NCI-H1417 treated with DMSO at 0.1 percent for 48 hours (cell line): ENCODE measurements around the gene OR6N2.

Experiments
- DNase-seq: peaks from one replicate; lab custom pipeline; 2025; lab: John Stamatoyannopoulos, UW

OR6N2 gene

GRCh38 chr1:158781104-158781503 is at the start of gene OR6N2:
OR6N2 (minus strand) TSS chr1:158781204; CDS start chr1:158777635, 3,569 bp downstream.
- DNase-seq, result no peak

GRCh38 chr1:158830074-158830677 is 49.2 kb upstream of the OR6N2 start:
- DNase-seq, result no peak

- no peak for DNase-seq
Measured at GRCh38 chr1:158821723-158822122, 40.7 kb upstream of the OR6N2 start.

GRCh38 chr1:158819461-158820443 is 38.7 kb upstream of the OR6N2 start:
- no peak for DNase-seq

- DNase-seq, result no peak
Measured at GRCh38 chr1:158818975-158819431, 38.0 kb upstream of the OR6N2 start.

- no peak for DNase-seq
Measured at GRCh38 chr1:158818560-158818959, 37.6 kb upstream of the OR6N2 start.

- no peak for DNase-seq
Measured at GRCh38 chr1:158814970-158815369, 34.0 kb upstream of the OR6N2 start.

- no peak for DNase-seq
Measured at GRCh38 chr1:158813164-158813563, 32.2 kb upstream of the OR6N2 start.

- DNase-seq, result no peak
Measured at GRCh38 chr1:158812336-158812735, 31.3 kb upstream of the OR6N2 start.

- DNase-seq, result no peak
Measured at GRCh38 chr1:158810311-158810710, 29.3 kb upstream of the OR6N2 start.

- DNase-seq, result no peak
Measured at GRCh38 chr1:158809862-158810261, 28.9 kb upstream of the OR6N2 start.

GRCh38 chr1:158809256-158809655 is 28.3 kb upstream of the OR6N2 start:
- DNase-seq, result no peak

- DNase-seq, result no peak
Measured at GRCh38 chr1:158806916-158807536, 26.0 kb upstream of the OR6N2 start.

- no peak for DNase-seq
Measured at GRCh38 chr1:158803678-158804077, 22.7 kb upstream of the OR6N2 start.

- DNase-seq, result no peak
Measured at GRCh38 chr1:158801396-158801795, 20.4 kb upstream of the OR6N2 start.

GRCh38 chr1:158800526-158800925 is 19.5 kb upstream of the OR6N2 start:
- no peak for DNase-seq

- DNase-seq, result no peak
Measured at GRCh38 chr1:158799689-158800088, 18.7 kb upstream of the OR6N2 start.

- DNase-seq, result no peak
Measured at GRCh38 chr1:158798531-158798930, 17.5 kb upstream of the OR6N2 start.

GRCh38 chr1:158794247-158794646 is 13.2 kb upstream of the OR6N2 start:
- DNase-seq, result no peak

- DNase-seq, result no peak
Measured at GRCh38 chr1:158793604-158794003, 12.6 kb upstream of the OR6N2 start.

GRCh38 chr1:158771950-158772866 is 8.8 kb downstream of the OR6N2 start, which contains the start of gene OR6N1:
OR6N1 (minus strand) TSS chr1:158772195; CDS start chr1:158766682, 5,513 bp downstream.
- DNase-seq, result no peak
